ENCODE measurements around the gene CD276. TPM values are rescaled to one million over a fixed set of nuclear protein-coding genes. Genes with fewer than 3 reads are reported as not detected.

CD276 gene
- total RNA-seq, result 1.1 and 2.8 TPM in 2 replicates

DNA sequence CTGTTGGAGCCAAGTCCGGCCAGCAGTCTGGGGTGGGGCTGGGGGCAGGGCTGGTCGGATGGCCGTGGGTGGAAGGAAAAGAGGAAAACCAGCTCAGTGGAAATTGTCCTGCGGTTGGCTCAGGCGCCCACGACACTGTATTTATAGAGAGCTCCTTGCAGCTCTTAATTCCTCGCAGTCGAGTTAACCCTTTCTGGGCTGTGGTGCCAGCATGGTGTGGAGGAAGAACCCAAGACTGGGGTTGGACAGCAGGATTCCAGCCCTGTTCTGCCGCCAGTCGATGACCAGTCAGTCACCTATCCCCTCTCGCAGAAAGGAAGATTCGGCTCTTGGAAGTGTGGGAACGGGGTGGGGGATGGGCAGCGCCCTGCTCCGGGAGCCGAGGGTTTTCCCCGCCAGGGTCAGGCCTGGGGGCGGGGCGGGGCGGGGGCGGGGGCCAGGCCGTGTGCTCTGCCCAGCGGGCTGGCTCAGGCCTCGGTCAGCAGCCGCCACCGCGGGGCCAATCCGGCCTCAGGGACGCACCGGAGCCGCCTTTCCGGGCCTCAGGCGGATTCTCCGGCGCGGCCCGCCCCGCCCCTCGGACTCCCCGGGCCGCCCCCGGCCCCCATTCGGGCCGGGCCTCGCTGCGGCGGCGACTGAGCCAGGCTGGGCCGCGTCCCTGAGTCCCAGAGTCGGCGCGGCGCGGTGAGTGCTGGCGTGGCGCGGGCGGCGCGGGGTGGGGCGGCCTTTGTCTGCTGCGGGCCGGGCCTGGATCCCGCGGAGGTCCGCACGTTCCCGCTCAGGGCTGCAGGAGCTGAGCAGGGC is at the start of gene CD276:
CD276 (plus strand) TSS at position 607 of the 804 bp plus-strand sequence. CDS start 15,257 bp downstream, outside the sequence.
- intact Hi-C loops (cut with micrococcal nuclease), result no loop called here

DNA sequence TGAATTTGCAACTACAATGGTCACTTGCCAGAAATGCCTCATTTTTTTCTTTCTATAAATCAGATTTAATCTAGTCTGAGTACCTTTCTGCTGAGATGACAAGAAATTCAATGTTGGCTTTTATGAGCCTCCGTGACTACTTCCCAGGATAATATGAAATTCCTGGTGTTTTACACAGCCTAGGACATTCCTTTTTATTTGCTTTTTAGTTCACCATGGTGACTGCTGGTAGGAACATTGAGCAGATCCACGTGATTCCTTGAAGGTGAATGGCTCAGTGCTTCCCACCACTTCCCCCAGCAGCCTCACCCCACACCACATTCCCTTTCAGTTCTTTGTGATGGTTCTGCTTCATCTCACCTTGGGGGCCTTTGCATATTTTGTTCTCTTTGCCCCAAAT is 46.7 kb upstream of the CD276 start:
- intact Hi-C loops (cut with micrococcal nuclease), result loop anchor here (2.0 to 10.0 kb wide), 4 partner anchors 331 to 1413 kb away; partner anchors contain the start of gene NEO1

DNA sequence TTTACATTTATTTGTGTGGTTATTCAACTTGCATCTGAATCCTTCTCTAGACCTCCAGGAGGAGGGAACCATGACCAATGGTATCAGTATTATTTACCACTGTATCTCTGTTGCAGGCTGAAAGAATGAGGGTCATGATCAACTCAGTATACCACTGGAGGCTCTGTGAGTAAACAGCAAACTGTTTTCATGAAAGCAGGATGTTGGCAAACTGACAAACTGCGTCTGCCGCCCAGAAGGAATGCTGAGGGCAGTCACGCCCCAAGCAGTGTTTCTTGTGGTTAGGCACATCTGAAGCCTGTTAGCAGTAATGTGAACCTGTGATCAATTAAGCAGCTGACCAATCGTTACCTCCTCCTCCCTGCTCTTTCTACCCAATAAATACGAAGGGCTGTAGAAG is 44.7 kb upstream of the CD276 start:
- intact Hi-C loops (cut with micrococcal nuclease), result loop anchor here (10.0 kb wide), 3 partner anchors 395 to 1415 kb away; partner anchors contain the start of gene NEO1

DNA sequence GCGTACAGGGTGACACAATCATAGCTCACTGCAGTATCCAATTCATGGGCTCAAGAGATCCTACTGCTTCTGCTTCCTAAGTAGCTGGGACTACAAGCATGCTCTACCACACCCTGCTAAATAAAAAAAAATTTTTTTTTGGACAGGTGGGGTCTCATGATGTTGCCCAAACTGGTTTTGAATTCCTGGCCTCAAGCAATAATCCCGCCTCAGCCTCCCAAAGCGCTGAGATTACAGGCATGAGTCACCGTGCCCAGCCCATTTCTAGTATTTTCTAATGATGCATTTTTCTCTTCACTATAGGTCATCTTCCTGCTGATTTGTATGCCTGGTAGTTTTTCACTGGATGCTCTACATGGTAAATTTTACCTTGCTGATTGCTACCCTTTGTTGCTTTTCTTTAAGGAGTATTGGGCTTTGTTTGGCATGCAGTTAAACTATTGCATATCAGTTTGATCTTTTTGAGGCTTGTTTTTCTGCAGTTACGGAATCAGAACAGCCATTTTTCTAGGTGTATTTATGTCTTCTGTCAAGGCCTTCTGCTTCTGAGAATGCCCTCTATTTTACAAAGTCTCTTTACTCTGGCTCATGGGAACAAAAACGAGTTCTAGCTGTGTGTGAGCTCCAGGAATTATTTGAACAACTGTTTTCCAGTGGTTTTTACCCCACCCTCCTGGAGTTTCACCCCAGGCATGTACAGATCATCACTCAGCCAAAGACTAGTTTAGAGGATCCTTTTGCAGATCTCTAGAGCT is 36.7 kb upstream of the CD276 start:
- intact Hi-C loops (cut with micrococcal nuclease), result no loop called here

DNA sequence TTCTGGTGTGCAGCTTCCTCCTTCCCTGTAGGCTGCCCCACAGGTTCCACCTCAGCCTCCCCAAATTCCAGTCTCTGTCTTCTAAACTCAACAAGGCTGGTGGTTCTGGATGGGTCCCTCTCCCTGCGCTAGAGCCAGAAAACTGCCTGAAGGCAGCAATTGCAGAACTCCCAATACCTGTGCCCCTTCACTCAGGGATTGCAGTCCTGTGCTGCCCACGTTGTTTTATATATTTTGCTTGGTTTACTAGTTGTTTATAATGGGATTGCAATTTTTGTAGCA is 36.2 kb upstream of the CD276 start:
- intact Hi-C loops (cut with micrococcal nuclease), result no loop called here

DNA sequence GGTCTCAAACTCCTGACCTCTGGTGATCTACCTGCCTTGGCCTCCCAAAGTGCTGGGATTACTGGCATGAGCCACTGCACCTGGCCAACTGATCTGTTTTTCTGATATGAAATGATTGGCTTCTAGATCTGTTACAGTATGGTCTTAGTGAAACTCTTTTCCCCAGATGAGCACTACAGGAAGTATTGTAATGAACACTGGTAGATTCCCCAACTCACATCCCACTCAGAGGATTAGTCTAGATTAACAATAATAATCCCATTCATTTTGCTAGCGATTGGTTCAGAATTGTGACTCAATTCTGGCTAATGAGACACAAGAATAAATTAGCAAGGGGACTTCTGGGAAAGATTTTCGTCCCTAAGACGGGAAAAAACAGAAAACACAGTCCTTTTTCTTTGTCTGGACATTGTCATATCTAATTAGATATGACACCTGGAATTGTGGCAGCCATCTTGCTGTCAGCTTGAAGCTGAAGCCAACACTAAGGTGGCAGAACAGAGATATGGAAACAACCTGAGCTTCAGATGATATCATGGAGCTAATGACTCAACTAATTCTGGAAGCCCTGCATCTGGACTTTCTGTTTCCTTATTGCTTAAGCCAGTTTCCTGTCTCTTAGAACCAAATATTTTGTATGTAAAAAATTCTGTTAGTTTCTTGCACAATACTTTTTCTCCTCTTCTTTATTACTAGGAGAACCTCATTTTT is 33.6 kb upstream of the CD276 start:
- intact Hi-C loops (cut with micrococcal nuclease), result no loop called here

DNA sequence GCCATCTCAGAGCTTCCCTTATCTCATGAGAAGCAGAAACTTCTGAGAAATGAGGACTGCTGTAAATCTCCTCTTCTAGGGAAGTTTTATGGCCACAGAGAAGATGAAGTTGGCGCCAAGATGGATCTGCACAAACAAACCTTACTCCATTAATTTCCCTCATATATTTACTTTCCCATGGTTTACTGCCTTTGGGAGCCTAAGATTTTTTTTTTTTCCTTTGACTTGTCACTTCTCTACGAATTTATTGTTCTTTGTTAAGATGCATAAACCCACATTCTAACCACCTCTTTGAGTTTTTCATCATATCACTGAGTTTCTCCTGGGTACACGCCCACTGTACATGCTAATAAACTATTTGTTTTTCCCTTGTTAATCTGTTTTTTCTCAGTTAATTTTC is 29.5 kb upstream of the CD276 start:
- intact Hi-C loops (cut with micrococcal nuclease), result no loop called here

DNA sequence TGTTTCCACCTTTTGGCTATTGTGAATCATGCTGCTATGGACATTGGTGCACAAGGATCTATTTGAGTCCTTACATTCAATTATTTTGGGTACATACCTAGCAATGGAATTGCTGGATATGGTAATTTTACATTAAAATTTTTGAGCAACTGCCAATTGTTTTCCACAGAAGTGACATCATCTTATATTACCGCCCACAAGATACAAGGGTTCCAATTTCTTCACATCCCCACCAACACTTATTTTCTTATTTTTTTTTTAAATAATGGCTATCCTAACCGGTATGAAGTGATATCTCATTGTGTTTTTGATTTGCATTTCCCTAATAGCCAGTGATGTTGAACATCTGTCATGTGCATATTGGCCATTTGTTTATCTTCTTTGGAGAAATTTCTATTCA is 28.5 kb upstream of the CD276 start:
- intact Hi-C loops (cut with micrococcal nuclease), result no loop called here

DNA sequence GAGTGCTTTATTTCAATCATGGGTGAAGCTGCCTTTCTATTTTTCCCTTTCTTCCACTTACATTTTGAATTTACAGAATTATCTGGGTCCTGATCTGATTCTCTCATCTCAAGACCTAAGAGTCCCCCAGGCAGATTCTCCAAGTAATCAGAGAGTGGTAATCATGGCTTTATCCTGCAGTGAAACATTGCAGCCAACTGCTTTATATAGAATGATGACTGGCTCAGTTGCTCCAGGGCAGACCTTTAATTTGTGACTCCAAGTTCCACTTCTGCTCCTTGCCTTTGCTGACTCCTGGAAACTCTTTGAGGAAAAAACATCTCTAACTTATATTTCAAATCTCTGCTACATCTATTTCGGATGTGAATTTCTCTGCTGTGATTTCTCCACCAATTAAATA is 25.5 kb upstream of the CD276 start:
- intact Hi-C loops (cut with micrococcal nuclease), result no loop called here

DNA sequence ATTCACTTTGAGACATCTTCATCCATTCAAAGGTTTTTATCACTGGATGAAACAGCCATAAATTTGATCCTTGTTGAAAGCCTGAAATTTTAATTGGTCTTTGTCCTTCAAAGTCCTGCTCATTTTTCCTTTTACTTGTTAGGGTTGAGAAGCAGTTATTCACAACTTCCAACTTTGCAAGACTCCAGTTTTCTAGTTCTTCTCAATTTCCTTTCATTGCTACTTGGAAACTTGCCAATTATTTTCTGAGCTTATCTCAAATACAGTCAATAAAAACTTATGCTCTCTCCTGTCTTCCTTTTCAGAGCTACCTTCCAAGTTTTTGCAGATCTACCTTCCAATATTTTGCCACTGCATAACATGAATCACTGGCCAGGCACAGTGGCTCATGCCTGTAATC is 23.7 kb upstream of the CD276 start:
- intact Hi-C loops (cut with micrococcal nuclease), result no loop called here

DNA sequence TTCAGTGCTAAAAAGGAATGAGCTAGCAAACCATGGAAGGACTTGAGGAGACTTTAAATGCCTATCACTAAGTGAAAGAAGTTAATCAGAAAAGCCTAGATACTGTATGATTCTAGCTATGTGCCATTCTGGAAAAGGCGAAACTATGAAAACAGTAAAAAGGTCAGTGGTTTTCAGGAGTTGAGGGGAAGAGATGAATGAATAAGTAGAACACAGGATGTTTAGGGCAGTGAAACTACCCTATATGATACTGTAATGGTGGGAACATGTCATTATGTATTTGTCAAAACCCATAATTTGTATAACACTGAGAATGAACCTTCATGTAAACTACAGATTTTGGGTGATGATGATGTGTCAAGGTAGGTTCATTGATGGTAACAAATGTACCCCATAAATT is 9.6 kb upstream of the CD276 start:
- intact Hi-C loops (cut with micrococcal nuclease), result no loop called here

DNA sequence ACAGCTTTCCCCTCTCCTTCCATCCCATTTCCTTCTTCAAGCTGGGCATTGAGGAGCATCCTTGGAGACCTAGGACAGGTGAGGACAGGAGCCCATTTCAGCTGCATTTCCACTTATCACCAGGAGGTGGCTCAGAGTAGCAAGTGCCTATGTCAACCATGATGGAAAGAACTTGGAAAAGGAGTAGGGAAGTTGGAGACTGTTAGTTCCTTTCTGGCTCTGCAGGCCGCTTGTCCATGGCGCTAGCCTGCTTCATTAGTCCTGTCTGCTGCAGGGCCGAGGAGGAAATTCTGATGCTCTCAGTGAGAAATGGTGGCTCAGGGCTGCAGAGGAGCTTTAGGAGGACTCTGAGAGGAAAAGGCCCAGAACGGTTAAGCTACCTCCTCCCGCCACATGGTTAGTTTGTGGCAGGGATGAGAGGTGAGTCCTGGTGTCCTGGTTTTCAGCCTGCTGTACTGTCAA is 7.0 kb upstream of the CD276 start:
- intact Hi-C loops (cut with micrococcal nuclease), result loop anchor here (1.0 kb wide), 1 partner anchor 23 kb away; no protein-coding TSS in a partner anchor

DNA sequence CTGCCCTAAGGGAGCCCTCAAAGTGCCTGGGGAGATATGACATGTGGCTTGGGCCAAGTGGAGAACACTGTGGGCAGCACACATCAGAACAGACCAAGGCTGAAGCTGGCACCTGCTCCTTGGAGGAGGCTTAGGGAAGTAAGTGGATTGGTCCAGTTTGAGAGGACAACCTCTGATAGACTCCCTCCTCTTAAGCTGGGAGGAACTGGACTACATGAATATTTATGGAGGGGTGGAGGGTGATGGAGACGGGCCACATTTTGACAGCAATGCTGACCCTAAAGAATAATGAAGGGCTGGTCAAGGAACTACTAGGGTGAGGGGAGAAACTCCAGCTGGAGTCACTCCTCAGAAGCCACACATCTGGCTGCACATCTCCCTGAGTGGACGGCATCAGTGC is 6.5 kb upstream of the CD276 start:
- intact Hi-C loops (cut with micrococcal nuclease), result loop anchor here (1.0 kb wide), 1 partner anchor 23 kb away; no protein-coding TSS in a partner anchor

DNA sequence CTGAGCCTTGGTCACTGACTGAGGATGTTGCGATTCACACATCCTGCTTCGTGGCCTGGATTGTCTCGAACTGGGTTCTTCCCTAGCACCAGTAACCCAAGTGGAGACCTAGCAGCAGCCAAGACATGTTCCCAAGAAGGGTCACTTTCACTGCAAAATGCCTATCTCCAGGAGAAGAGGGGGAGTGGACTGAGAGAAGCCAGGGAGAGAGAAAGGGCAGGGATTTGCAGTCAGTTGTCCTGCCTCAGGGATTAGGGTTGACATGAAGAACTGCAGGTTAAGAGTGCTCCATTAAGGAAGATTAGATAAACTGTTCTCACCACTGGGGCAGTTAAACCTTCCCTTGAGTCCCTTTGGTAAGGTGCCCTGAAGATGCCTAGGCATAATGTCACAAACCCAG is 5.7 kb upstream of the CD276 start:
- intact Hi-C loops (cut with micrococcal nuclease), result no loop called here

DNA sequence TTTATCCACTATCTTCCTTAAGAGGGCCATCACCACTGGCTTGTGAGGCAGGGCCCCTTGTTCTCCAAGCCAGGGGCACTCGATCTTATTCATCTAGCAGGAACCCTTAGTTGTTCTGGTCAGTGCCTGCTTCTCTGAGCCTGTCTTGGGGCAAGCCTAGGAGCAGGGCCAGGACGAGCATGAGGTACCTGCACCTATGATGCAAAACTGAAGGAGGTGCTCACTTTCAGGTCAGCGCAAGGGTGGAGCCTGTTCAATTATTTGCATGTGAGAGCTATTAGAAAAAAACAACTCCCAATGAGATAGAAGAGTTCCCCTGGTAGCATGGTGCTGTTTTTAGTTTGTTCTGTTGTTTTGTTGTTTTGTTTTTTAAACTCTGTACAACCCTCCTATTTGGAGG is 5.0 kb upstream of the CD276 start:
- intact Hi-C loops (cut with micrococcal nuclease), result no loop called here

DNA sequence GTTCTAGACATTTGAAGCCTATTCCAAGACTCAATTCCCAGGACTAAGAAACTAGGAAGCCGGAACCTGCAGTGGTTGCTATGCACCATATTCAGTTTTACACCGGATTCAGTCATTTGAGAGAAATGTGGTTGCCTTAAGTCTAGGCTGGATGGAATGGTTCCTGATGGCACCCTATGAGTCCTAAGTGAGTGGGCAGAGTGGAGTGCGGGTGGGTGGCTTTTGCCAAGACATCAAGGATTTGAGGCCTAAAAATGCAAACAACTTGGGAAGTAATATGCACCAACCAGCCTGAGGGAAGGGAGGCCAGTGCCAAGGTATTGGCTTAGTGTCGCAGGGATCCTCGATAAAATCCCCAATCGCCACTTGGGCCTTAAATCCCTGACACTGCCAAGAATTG is 4.2 kb upstream of the CD276 start:
- intact Hi-C loops (cut with micrococcal nuclease), result no loop called here

DNA sequence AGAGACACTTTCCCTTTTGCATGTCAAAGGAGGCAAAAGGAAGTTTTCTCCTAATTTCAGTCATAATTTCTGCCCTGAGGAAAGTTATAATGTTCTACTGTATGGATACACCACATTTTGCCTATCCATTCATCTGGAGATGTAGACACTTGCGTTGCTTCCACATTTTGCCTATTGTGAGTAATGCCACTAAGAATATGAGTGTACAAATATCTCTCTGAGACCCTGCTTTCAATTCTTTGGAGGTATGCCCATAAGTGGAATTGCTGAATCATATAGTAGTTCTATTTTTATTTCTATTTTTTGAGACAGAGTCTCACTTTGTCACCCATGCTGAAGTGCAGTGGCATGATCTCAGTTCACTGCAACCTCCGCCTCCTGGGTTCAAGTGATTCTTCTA is 3.6 kb upstream of the CD276 start:
- intact Hi-C loops (cut with micrococcal nuclease), result no loop called here

DNA sequence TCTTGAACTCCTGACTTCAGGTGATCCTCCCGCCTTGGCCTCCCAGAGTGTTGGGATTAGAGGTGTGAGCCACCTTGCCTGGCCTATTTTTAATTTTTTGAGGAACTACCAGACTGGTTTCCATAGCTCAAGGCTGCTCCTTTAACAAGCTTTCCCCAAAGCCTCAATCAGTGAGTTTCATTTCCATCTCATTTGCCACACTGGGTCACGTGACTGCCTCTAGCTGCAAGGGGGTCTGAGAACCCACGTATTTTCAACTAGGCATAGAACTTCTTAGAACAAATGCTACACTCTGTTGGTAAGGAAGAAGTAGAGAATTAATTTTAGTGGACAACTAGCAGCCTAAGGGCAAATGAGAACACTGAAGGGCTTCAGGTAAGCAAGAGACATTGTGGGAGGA is 3.1 kb upstream of the CD276 start:
- intact Hi-C loops (cut with micrococcal nuclease), result no loop called here

DNA sequence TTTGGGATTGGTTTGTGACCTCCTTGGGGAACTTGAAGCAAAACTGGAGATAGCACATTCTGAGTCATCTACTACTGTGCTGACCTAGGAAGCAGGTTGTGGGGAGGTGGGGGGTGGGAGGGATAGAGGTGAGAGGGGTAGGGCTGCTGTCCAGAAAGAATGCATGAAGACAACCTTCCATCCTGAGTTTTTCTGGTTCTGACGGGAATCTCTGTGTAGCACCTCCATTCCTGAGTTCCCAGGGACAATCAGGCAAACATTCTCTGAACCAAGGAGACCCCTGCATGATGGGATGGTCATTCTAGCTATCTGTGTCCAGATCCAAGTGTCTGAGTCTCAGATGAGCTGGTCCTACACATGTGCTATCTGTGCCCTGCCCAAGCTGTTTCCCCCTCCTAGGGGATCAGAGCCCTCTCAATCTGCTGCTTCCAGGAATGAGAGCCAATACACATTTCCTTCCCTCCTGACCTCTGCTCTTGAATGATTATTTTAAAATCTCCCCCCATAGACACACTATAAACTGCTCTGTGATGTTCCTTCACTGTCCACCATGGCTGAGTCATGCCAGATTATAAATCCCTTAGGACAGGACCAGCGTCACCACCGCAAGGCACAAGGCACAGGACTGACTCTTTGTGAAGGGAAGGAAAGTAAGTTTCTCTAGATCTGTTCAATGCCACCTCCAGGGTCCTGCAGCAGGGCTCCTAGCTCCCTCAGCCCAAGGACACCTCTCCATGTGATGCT is 2.2 kb upstream of the CD276 start:
- intact Hi-C loops (cut with micrococcal nuclease), result no loop called here

DNA sequence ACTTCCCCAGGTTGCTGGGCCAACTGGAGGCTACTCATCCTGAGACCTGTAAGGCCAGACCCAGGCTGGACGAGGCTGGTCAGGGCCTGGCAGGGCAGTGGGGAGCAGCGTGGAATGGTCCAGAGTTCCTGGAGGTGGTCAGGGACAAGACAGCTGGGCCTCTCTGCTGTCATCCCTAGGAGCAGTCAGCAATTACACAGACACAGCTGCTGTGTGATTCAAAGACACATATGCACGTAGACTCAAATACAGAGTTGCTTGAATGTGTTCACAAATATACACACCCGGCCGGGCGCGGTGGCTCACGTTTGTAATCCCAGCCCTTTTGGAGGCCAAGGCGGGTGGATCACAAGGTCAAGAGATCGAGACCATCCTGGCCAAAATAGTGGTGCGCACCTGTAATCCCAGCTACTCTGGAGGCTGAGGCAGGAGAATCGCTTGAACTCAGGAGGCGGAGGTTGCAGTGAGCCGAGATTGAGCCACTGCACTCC is 1.5 kb upstream of the CD276 start:
- intact Hi-C loops (cut with micrococcal nuclease), result no loop called here

DNA sequence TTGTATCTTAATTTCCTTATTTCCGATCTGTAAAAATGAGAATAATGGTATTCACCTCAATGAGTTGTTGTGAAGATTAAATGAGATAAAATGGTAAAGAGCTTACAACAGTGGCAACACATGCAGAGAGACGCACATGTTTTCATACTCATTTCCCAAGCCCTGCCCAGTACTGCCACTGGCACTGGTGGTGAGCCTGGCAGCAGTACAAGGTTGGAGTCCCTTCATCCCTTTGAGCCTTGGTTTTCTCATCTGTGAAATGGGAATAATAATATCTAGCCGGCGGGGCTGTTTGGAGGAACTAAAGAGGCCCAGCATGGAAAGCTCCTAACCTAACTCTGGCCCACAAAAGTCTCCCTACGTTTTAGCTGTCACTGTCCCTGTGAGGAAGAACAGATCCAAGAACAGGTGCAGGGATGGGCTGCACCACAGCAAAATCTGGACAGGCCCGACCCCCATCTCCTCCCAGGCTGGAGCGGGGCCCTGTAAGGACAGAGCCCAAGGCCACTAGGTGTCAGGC is 866 bp upstream of the CD276 start:
- intact Hi-C loops (cut with micrococcal nuclease), result no loop called here
